ENCODE results near the gene ST7L.

Gene ST7L

DNA sequence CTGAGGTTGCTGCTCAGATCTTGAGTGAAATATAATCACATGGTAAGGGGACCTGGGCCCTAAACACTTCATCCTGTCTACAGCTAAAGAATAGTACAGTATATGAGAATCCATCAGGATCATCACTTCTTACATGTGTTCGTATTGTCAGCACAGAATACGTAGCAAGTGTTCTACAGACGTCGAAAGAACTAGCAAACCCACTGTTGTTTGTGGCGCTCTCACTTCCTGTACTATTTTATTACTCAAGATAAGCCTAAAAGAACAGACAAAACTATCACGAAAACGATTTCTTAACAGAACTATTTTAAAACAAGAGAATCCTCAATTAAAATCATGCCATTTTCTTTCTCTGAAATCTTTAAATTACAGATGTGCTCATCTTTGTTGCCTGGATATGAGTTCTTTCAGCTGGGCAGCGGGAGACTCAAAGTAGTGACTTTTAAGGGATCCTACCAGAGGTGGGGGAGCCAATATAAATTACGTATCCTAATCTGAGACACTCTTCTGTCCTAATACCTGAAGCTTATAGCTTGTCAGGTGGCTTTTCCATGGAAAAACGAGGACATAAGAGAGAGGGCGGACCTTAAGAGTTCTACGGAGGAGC is 724 bp downstream of the ST7L start:
- DNase-seq, result no peak

DNA sequence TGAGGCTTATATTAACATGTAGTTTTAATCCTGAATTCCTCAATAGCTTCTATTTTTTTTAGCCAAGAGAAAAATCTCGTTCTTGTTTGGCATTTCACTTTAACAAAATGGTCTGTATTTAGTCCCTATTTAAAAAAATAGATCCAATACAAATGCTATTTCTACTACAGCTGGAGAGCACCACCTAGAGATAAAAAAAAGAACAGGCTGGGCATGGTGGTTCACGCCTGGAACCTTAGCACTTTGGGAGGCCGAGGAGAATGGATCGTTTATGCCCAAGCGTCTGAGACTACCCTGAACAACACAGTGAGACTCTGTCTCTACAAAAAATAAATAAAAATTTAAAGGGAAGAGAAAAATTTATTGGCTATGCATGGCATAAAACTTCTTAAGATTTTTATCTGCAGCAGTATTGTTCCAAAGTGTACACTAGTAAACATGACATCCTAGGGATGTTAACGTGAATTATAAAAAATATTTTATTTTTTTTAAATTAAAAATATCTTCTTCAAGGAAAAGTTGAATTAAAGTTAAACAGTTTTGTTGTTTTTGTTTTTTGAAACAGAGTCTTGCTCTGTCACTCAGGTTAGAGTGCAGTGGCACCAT is 4.4 kb downstream of the ST7L start:
- no peak for DNase-seq

DNA sequence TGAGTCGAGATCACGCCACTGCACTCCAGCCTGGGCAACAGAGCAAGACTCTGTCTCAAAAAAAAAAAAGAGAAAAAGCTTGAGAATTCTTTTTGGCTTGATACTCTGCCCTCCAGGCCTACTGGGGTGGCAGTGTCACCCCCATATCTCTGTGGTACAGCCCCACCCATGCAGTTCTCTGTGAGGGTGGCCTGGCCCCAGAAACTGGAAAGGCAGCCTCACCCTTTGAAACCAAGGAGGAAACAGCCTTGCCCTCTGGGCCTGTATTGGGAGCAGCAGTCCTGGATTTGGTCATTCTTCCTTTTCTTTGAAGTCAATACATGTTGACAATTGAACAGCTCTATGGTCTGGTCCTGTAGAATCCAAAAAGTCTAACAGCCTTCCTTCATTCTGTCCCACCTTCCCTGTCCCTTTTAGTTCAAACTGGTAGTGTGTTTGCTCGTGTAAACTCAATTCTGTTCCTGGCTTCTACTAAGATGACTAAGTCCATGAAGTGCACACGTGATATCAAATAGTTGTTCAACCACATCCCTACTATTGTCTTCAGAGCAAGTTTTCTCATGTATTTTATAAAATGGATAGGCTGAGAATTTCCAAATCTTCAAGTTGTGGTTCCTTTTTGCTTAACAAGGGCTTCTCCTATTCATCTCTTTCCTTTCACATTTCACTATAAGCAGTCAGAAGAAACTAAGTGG is 13.2 kb downstream of the ST7L start:
- DNase-seq, result no peak

DNA sequence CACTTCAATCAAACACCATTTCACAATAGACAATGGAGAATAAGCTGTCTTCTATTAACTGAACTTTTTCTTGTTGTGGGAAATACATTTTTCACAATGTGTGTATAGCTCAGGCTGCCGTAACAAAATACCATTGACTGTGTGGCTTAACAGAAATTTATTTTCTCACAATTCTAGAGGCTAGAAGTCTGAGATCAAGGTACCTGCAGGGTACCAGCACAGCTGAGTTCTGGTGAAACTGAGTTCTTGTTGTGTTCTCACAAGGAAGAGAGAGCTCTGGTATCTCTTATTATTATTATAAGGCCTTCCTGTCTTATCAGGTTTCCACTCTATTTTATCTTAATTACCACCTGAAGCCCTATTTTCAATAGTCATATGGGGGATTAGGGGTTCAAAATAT is 15.4 kb downstream of the ST7L start:
- DNase-seq, result no peak

DNA sequence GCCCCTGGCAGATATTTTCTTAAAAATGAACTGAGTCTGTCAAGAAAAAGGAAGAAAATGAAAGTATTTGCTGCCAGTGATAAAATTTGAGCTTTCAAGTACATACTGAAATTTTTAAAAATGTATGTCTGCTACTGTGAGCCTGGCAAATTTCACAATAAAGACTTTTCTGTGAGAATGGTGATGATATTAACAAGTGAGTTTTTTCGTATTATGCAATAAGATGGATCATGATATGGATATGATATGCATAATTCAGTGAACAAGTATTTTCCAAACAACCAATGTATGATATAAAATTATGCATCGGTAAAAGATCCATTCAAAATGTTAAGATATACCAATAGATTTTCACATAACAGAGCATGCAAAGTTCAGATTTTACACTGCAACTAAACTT is 15.9 kb downstream of the ST7L start:
- DNase-seq, result no peak

DNA sequence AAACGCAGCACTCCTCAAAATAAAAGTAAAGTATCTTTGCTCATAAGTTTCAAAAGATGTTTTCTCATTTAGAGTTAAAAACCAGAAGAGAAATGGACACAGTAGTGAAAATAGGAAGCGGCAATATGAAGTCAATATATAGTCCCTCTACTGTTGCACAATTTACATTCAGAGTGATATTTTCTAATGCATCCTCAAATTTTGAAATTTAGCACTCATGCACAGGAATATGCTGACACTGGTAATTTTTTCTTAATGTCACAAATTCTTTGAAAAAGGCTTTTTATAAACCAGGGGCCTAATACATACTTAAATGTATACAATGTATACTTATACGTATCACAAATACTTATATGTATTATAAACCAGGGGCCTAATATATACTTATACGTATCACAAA is 19.5 kb downstream of the ST7L start:
- DNase-seq, result no peak

DNA sequence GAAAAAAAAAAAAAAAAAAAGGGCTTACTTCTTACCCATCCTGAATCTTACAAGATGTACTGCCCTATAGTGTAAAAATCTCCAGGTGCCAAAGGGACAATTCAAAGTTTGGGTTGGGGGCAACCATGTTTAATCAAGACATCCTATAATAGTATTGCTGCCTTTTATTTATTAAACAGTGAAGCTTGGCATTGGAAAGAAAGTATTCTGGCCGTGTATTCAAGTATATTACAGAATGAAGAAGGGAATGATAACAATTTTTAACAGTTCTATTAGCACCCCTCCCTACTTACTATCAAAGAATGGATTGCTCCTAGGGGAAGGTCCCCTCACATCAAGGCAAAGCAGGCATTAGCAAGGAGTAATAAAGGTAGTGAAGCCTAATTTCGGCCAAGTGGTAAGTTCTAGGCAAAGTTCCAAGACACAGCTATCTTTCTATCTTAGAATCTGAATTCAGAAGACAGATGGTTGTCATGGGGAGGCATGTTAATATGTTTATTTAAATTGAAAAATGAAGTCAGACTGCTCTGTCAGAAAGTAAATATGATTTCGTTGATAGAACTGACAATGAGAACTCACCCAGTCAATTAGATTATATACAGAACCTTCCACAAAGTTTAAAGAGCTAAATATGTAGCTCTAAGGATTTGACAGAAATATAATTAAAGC is 24.6 kb downstream of the ST7L start:
- no peak for DNase-seq

DNA sequence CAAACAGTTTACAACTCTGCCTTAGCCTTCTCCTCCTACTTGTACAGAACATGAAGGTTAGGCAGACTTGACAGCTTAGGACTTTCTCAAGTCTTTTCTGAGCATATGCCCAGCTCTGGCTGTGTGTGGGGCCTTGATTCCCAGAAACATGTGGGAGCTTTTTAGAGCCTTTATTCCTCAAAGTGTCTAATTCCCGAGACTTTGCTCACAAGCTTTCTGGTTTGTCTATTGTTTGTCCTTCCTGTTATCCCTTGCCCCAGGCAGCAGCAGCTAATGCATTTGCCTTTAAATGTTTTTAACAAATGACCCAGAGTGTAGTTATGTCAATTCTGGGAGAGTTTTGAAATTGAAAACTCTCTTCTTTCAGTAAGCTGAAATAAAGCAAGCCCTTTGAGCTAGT is 29.2 kb downstream of the ST7L start:
- DNase-seq, result no peak

DNA sequence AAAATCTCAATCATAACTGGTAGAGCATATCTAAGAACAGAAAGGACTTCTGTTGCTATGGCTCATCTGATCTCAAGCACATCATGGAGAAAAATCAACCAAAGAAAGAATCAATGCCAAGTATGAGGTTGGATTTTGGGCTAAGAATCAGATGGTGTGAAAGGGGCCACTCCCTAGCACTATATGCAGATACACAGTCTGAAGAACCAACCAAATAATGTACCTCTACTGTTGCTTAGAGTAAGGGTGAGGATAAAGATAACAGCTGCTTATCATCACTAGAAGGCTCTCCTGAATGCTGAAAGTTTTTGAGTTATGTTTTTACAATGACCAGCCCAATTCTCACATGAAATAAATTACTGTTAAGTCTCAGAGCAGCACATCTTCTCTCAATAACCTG is 35.6 kb downstream of the ST7L start:
- DNase-seq, result no peak

DNA sequence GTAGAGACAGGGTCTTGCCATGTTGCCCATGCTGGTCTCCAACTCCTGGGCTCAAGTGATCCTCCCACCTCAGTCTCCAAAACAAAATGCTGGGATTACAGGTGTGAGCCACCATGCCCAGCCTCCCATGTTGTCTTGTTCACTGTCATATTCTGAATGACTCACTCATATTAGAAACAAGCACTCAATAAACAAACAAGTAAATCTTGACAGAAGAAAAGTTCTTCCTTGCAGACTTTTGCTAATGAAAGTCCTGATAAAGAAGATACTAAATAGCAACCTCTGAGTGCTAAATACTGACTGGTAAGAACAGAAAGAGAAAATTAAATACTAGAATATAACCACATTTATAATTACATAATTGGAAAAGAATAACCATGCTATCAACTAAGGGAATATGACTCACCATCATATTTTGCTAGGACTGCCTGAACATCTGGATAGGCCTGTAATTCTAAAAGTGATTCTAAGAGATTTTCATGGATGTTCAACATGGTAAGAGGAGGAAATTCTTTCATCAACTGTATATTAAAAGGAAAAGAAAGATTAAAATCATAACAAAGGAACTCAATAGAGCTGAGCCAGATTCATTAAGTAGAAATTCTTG is 37.3 kb downstream of the ST7L start:
- DNase-seq, result no peak

DNA sequence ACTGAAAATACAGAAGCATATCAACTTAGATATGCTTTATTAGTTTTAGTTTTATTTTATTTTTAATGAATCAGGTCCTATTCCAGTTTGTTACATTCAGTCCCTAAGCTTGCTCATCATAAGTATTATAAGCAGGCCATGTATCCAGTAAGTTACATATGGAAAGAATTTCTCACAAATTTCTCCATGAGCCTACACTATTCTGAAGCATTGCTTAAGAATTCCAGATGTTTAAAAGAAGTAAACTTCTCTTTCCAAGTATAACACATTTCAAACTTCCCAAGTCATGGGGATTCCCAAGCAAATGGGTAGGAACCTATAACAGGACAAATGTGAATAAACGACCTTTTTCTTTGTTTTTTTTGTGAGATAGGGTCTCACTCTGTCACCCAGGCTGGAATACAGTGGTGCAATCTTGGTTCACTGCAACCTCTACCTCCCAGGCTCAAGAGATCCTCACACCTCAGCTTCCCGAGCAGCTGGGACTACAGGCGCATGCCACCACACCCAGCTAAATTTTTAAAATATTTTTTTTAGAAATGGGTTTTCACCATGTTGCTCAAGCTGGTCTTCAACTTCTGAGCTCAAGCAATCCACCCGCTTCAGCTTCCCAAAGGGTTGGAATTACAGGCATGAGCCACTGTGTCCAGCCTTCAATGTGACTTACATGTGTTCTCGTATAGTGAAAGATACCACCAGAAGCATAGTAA is 39.0 kb downstream of the ST7L start:
- no peak for DNase-seq

DNA sequence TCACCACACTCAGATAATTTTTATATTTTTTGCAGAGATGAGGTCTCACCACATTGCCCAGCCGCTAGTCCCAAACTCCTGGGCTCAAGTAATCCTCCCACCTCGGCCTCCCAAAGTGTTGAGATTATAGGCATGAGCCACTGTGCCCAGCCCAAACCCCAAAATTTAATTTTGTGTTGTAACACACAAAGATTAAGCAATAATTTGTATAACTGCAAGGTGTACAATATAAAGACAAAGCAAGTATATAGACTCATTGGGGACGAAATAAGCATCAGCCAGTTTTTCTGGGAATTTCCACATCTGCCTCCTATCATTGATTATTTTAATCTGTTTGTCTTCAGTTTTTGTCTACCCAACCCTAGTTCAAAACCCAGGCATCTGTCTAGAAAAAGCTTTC is 42.7 kb downstream of the ST7L start:
- DNase-seq, result no peak

DNA sequence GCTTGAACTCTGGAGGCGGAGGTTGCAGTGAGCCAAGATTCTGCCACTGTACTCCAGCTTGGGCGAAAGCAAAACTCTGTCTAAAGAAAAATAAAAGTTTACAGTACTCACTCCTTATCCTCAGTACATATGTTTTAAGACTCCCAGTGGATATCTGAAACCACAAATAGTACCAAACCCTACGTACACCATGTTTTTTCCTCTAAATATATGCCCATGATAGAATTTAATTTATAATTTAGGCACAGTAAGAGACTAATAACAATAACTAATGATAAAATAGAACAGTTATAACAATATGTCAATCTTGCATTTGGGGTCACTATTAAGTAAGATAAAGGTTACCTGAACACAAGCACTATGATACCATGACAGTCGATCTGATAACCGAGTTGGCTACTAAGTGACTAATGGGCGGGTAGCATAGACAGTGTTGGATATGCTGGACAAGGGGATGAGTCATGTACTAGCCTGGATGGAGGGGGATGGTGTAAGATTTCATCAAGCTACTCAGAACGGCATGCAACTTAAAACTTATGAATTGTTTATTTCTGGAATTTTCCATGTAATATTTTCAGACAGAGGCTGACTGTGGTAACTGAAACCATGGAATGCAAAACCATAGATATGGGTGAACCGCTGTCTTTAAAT is 43.7 kb downstream of the ST7L start:
- no peak for DNase-seq

DNA sequence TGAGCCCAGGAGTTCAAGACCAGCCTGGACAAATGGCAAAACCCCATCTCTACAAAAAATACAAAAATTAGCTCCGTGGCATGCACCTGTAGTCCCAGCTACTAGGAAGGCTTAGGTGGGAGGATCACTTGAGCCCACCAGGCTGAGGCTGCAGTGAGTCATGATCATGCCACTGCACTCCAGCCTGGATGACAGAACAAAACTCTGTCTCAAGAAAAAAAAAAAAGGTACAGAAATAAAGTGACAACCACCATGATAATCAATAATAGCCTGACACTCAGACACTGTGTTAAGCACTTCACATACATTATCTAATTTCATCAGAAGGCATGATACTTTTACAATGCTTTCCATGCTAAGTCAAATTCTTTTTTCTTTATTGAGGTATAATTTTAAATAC is 53.1 kb downstream of the ST7L start:
- DNase-seq, result no peak

DNA sequence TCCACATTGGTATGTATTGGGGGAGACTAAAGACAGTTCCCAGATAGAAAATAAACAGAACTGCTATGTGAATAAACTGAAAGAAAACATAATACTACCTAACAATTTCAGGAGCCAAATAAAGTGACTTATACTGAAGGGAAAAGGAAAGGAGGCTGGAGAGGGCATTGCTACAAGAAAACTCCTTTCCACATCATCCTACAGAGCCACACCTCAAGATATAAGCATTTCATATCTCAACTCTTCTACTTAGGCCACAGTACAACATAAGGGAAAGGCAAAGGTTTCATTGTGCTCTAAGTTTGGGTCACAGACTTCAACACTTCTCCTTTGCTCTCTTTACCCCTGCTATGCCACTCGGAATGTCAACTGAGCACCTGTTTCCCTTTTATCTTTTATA is 54.9 kb downstream of the ST7L start:
- DNase-seq, result no peak

DNA sequence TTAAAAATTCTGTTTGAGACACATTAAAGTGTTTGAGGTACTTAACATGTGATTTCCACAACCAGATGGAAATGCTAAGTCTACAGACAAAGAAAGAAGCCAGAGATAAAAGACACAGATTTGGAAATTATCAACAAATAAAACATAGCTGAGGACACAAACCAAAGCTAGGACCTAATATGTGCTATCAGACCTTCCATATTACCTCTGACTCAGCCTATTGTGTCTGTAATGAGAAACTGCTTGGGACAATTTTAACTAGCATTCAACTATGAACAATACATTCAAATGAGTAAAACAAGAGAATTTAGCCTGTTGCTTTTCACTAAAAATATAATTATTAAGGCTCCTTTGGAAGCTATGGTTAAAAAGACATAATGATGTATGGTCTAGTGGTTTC is 55.6 kb downstream of the ST7L start:
- no peak for DNase-seq

DNA sequence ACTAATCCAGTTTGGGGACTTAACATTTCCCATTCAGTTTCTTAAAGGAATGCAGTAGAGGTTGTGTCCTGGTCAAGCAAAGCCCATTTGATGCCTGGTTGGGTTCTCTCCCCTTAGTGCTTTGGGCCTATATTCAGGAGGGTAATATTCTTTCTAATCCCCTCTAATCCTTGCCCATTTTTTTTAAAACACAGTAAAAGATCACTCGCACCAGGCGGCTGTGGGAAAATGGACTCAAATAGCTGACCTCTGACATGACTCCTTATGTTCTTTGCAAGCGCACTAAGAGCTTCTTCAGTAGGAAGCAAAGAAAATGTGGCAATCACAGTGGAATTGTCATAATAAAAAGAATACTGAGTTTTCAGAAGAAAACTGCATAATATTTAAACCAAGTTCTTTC is 60.3 kb downstream of the ST7L start:
- no peak for DNase-seq

DNA sequence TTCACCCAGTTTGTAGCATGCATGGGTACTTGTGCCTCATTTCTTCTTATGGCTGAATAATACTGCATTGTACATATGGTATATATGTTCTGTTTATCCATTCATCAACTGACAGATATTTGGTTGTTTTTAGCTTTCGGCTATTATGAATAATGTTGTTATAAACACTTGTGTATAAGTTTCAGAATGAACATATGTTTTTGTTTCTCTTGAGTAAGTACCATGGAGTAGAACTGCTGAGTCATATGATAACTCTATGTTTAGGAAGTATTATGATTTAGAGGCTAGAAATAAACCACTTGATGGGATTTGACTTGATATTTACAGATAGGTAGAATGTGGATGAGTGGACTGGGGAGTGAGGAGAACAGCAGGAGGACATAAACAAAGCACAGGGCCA is 61.6 kb downstream of the ST7L start:
- no peak for DNase-seq

DNA sequence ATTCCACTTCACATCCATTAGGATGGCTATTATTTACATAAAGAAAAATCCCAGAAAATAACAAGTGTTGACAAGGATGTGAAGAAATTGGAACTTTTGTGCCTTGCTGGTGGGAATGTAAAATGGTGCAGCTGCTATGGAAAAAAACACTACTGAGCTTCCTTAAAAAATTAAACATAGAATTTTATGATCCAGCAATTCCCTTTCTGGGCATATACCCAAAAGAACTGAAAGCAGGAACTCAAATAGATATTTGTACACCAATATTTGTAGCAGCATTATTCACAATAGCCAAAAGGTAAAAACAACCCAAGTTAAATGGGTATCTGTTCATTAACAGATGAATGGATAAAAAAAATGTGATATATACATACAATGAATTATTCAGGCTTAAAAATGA is 64.5 kb downstream of the ST7L start:
- no peak for DNase-seq

DNA sequence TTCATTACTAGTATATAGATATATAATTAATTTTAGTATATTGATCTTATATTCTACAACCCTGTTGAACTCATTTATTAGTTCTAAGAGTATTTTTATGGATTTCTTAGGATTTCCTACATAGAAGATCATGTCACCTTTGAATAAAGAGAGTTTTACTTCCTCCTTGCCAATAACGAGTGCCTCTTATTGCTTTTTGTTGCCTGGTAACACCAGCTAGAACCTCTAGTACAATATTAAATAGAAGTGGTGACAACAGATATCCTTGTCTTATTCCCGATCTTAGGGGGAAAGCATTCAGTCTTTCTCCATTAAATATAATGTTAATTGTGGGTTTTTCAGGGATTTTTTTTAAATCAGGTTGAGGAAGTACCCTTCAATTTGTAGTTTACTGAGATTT is 69.4 kb downstream of the ST7L start:
- no peak for DNase-seq

DNA sequence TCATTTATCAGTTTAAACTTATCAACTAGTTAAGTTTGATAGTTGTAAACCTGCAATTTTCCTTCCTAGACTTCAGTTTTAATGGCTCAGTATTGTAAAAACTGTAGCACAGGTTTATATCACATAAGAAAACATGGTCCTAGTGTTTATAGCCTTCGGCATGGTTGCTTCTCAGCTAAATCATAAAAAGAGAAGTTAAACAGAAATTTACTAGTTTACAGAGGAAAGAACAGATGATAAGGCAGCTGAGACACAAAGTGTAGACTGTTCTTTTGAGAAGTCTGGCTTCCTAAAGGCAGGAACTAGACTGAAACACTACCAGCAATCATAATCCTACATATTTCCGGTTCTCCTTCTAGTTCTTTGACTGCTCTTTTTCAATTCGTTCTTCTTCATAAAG is 70.4 kb downstream of the ST7L start:
- DNase-seq, result no peak

DNA sequence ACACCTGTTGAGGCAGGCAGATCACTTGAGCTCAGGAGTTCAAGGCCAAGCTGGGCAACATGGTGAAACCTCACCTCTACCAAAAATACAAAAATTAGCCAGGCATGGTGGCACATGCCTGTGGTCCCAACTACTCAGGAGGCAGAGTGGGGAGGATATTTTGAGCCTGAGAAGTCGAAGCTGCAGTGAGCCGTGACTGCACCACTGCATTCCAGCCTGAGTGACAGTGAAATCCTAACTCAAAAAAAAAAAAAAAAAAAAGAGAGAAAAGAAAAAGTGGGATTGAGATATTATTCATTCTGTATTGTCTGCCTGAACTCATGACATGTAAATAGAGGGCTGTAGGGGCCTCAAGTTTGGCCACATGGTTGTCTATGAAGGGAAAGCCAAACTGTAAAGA is 72.9 kb downstream of the ST7L start:
- DNase-seq, result no peak

DNA sequence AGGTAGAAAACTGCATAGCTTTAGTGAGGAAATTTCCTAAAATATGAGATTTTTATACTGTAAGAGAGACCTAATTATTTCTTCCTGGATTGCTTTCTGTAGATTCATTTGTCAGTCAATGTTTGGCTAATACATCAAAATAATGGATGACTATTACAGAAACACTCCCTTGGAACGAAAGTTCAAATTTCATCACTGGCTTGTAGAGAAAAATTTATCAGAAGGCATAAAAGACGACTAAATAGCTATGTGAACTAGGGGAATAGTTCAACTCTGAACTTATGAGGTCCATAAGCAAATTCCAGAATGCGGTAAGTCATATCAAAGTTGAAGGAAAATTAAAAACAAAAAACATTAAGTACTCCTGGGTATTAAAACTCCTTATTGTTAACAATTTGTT is 74.2 kb downstream of the ST7L start:
- no peak for DNase-seq

Data from NCI-H1436 treated with DMSO at 0.1 percent for 48 hours (cell line).